Type B pancreatic cell (in vitro differentiated cells): ENCODE measurements around the gene ACKR1. TPM values are rescaled to one million over a fixed set of nuclear protein-coding genes. Genes with fewer than 3 reads are reported as not detected.

ENCODE experiments used
- DNase-seq: peaks from one replicate; pipeline ENCODE4 v3.0.0; 2021; ENCODE audit warnings: mixed read lengths; ENCODE audit not compliant: unreplicated experiment; ENCODE audit errors: extremely low spot score
- H3K27ac Mint-ChIP-seq: 2 replicates; pipeline ENCODE4 v1.8.0; 2021; ENCODE audit warnings: mild to moderate bottlenecking, mixed read lengths
- H3K27me3 Mint-ChIP-seq: 2 replicates; pipeline ENCODE4 v1.8.0; 2021; ENCODE audit warnings: mixed read lengths
- H3K36me3 Mint-ChIP-seq: 2 replicates; pipeline ENCODE4 v1.8.0; 2021; ENCODE audit warnings: mixed read lengths
- H3K4me1 Mint-ChIP-seq: one replicate; pipeline ENCODE4 v1.8.0; 2021; ENCODE audit warnings: mixed read lengths; ENCODE audit not compliant: unreplicated experiment
- H3K4me3 Mint-ChIP-seq: 2 replicates; pipeline ENCODE4 v1.8.0; 2021; ENCODE audit warnings: mild to moderate bottlenecking, mixed read lengths
- H3K9me3 Mint-ChIP-seq: 2 replicates; pipeline ENCODE4 v1.8.0; 2021; ENCODE audit warnings: mixed read lengths
- CTCF ChIP-seq: fragments of 200-600 bp; sonication (generic); conservative IDR thresholded peaks from 2 replicates; pipeline ENCODE4 v1.5.0; 2021; ENCODE audit warnings: antibody characterized with exemption, mild to moderate bottlenecking
- total RNA-seq: library from RNA; stranded (reverse); gene quantifications from 2 replicates; pipeline ENCODE4 v1.2.1, GENCODE V29; 2021; ENCODE audit warnings: low replicate concordance

ACKR1 gene
- total RNA-seq, 1 donor from 2014 or later: 0.63 TPM

GRCh38 chr1:159248311-159248710 lies 43.6 kb downstream of the ACKR1 start:
- H3K4me3 Mint-ChIP-seq: no peak overlapping the region
- peaks cover 5% of the 10 kb centered on the region for H3K9me3 Mint-ChIP-seq
- H3K27me3 Mint-ChIP-seq: no peaks in the 10 kb centered on the region
- no peak overlapping the region for H3K27ac Mint-ChIP-seq
- H3K4me1 Mint-ChIP-seq: no peaks in the 10 kb centered on the region
- no peak for DNase-seq
- no peaks in the 10 kb centered on the region for H3K36me3 Mint-ChIP-seq
- no peak for TF ChIP-seq CTCF

DNA sequence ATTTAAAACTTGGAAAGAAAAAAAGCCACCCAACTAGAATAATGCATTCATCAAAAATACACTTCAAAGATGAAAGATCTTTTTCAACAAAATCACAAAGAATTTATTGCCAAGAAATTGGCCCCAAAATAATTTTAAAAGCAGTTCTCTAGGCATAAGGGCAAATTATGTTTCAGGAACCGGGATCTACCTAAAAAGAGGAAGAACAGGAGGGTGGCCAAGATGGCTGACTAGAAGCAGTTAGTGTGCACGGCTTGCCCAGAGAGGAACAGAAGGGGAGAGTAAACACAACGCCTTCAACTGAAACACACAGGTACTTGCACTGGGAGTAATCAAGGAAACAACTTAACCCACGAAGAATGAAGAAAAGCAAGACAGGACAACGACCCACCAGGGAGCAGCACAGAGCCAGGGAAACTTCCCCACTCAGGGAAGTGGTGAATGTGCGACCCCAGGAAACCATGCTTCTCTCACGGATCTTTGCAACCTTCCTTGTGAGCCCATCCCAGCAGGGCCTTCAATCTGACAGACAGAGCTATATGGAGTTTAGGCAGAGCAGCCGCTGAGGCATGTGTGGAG lies 46.1 kb downstream of the ACKR1 start:
- Mint-ChIP-seq H3K4me3 (no peak overlapping the region), H3K4me1 (no peaks in the 10 kb centered on the region), H3K9me3 (peaks cover 5% of the 10 kb centered on the region), H3K36me3 (no peaks in the 10 kb centered on the region), H3K27ac (no peak overlapping the region), H3K27me3 (no peaks in the 10 kb centered on the region)
- DNase-seq: no peak
- TF ChIP-seq CTCF: no peak

Other genes with a start within 250 kb of the ACKR1 start
- 10.6 and 20.9 TPM in 2 replicates for gene IFI16, start 195.0 kb upstream of the ACKR1 start, total RNA-seq
- 0.40 and 1.0 TPM in 2 replicates for gene AIM2, start 128.1 kb upstream of the ACKR1 start, total RNA-seq
- 3.4 and 5.8 TPM in 2 replicates for gene CADM3, start 33.3 kb upstream of the ACKR1 start, total RNA-seq
- not detected in 2 replicates for gene FCER1A, start 97.5 kb downstream of the ACKR1 start, total RNA-seq
- not detected in 2 replicates for gene OR10J4, start 227.3 kb downstream of the ACKR1 start, total RNA-seq
- not detected in 2 replicates for gene OR10J1, start 234.8 kb downstream of the ACKR1 start, total RNA-seq